GM12878 (cell line): ENCODE data around the gene TXNIP. TPM values are rescaled to one million over a fixed set of nuclear protein-coding genes. Genes with fewer than 3 reads are reported as not detected.

Source experiments
- ATAC-seq: fragments of 200-7000 bp; cut with Tn5 transposase; 3 replicates; pipeline ENCODE4 v1.9.1; 2020; ENCODE audit warnings: mild to moderate bottlenecking, moderate library complexity
- BruUV-seq: library from RNA; stranded (reverse); fragments of 400-500 nt; replicated peaks from 2 replicates; lab custom pipeline; 2021; lab: Mats Ljungman, UMichigan
- CTCF ChIA-PET: fragments of 300-600 bp; sonication (Branson Sonifier 250); formaldehyde crosslinking; extraction: SDS; loops from one replicate; lab custom pipeline; 2021; ENCODE audit warnings: inconsistent platforms; lab: Yijun Ruan, JAX
- POLR2A ChIA-PET: fragments of 350-600 bp; formaldehyde crosslinking; extraction: SDS; loops from one replicate; lab custom pipeline; 2021; ENCODE audit warnings: inconsistent platforms; lab: Charles Lee
- RAD21 ChIA-PET: fragments of 300-600 bp; sonication (Branson Sonifier 250); formaldehyde crosslinking; loops from one replicate; lab custom pipeline; 2023; ENCODE audit warnings: antibody characterized with exemption; ENCODE audit not compliant: unreplicated experiment; lab: Charles Lee
- SMC1A ChIA-PET: fragments of 300-600 bp; sonication (Branson Sonifier 250); formaldehyde crosslinking; loops from one replicate; lab custom pipeline; 2023; ENCODE audit not compliant: unreplicated experiment, uncharacterized antibody; lab: Charles Lee
- DNase-seq: peaks from one replicate; pipeline ENCODE4 v3.0.0-alpha.2; 2011; ENCODE audit warnings: low read depth, low spot score
- FAIRE-seq: peaks from 3 replicates; lab custom pipeline; 2011; peaks lifted over from hg19 to GRCh38; lab: Jason Lieb, UNC
- H2AFZ ChIP-seq: 2 replicates; pipeline ENCODE4 v1.6.0; 2011; ENCODE audit warnings: low read depth, low read length, control low read depth; ENCODE audit not compliant: control insufficient read depth
- H3K27ac ChIP-seq: 2 replicates; pipeline ENCODE4 v1.5.1; 2011; ENCODE audit warnings: control low read depth; ENCODE audit not compliant: control insufficient read depth, insufficient read depth
- H3K27me3 ChIP-seq, 2 experiments: replicated peaks in 1 of 2; 2 replicates each; pipeline versions ENCODE4 v1.6.0 to v1.6.1; 2011; ENCODE audit warnings: low read length in 1 of 2; ENCODE audit not compliant: control insufficient read depth in 2 of 2, insufficient read depth in 2 of 2
- H3K36me3 ChIP-seq, 2 experiments: 2 replicates each; pipeline ENCODE4 v1.5.1; 2011; ENCODE audit warnings: low read length in 1 of 2; ENCODE audit not compliant: control insufficient read depth in 2 of 2, insufficient read depth in 2 of 2
- H3K4me1 ChIP-seq: 2 replicates; pipeline ENCODE4 v1.6.1; 2011; ENCODE audit warnings: mild to moderate bottlenecking, low read length, moderate library complexity, mixed read lengths; ENCODE audit not compliant: control insufficient read depth, insufficient read depth
- H3K4me2 ChIP-seq: 2 replicates; pipeline ENCODE4 v1.6.0; 2011; ENCODE audit warnings: control low read depth; ENCODE audit not compliant: control insufficient read depth, insufficient read depth
- H3K4me3 ChIP-seq: fragments of 200-600 bp; sonication (generic); 2 replicates; pipeline ENCODE4 v1.5.1; 2016
- H3K79me2 ChIP-seq: 2 replicates; pipeline ENCODE4 v1.6.0; 2011; ENCODE audit warnings: low read length; ENCODE audit not compliant: control insufficient read depth, insufficient read depth
- H3K9ac ChIP-seq: 2 replicates; pipeline ENCODE4 v1.8.0; 2011; ENCODE audit warnings: low read length, control low read depth, mixed read lengths; ENCODE audit not compliant: control insufficient read depth, insufficient read depth
- H3K9me3 ChIP-seq: replicated peaks from 3 replicates; pipeline ENCODE4 v1.5.1; 2011; ENCODE audit warnings: mild to moderate bottlenecking, low read length; ENCODE audit not compliant: control insufficient read depth, insufficient read depth
- H4K20me1 ChIP-seq: 2 replicates; pipeline ENCODE4 v1.6.0; 2011; ENCODE audit not compliant: control insufficient read depth, insufficient read depth
- MTA3 ChIP-seq: IDR thresholded peaks from 2 replicates; pipeline ENCODE4 v1.6.1; 2012; ENCODE audit warnings: low read length, inconsistent platforms, borderline replicate concordance
- PAX5 ChIP-seq: IDR thresholded peaks from 2 replicates; pipeline ENCODE4 v1.6.1; 2011; ENCODE audit warnings: low read depth, low read length, borderline replicate concordance
- SMAD1 ChIP-seq: fragments of 450-650 bp; IDR thresholded peaks from 2 replicates; pipeline ENCODE4 v1.6.1; 2018; ENCODE audit warnings: mild to moderate bottlenecking, low read depth; ENCODE audit not compliant: partially characterized antibody
- SP1 ChIP-seq: IDR thresholded peaks from one replicate; pipeline ENCODE4 v1.6.1; 2011; ENCODE audit warnings: low read depth, low read length
- ZBTB4 ChIP-seq: fragments of 450-650 bp; formaldehyde crosslinking; IDR thresholded peaks from 2 replicates; pipeline ENCODE4 v1.4.0; 2022; ENCODE audit warnings: mild to moderate bottlenecking, moderate library complexity
- ZNF592 ChIP-seq: fragments of 450-650 bp; IDR thresholded peaks from 2 replicates; pipeline ENCODE4 v1.6.1; 2017; ENCODE audit warnings: mild to moderate bottlenecking, moderate library complexity
- WGBS: methylation state at CpG from one replicate; pipeline ENCODE4 v1.1.6; 2016; ENCODE audit warnings: low lambda C conversion rate; ENCODE audit not compliant: insufficient replicate concordance, insufficient coverage; ENCODE audit errors: missing lambda C conversion rate; 5-methylcytosine and 5-hydroxymethylcytosine counted together
- in situ Hi-C: fragments of 300-500 bp; cut with MboI; formaldehyde crosslinking; loops from 9 replicates; pipeline ENCODE4 v1.14.3; 2018; ENCODE audit warnings: mixed read lengths
- intact Hi-C: fragments of 100-400 bp; cut with micrococcal nuclease; formaldehyde crosslinking; loops from one replicate; pipeline ENCODE4 v1.14.2; 2022; ENCODE audit not compliant: unreplicated experiment
- polyA plus RNA-seq, 11 experiments: library from polyadenylated mRNA; depleted of rRNA in 4 of 11; unstranded in 6 of 11; stranded (reverse) in 5 of 11; fragments of >200 nt; fragmentation: Nextera tagmentation in 4 of 11; fragmentation: Illumina TruSeq in 1 of 11; extraction: Ambion mirVana in 4 of 11; extraction: Trizol in 1 of 11; gene quantifications; 1 replicate in 1 of 11; 2 replicates in 10 of 11; pipeline versions ENCODE4 v1.2.1 to v1.2.3, GENCODE V29; 2011 to 2016; ENCODE audit warnings: inconsistent platforms in 2 of 11, missing spikeins in 2 of 11, low read depth in 1 of 11
- total RNA-seq, 4 experiments: library from RNA; depleted of rRNA in 3 of 4; stranded (reverse); fragments of >200 nt in 3 of 4; fragmentation: Illumina TruSeq in 1 of 4; extraction: Trizol in 1 of 4; gene quantifications; 2 replicates each; pipeline versions ENCODE4 v1.2.1 to v1.2.3, GENCODE V29; 2013 to 2021

TXNIP gene
- total and polyA plus RNA-seq, 10 of the 15 experiments (the other 5 are each of a cell fraction or from before 2014, with no cell fraction given) = 48.7 to 133 (median 107) TPM

GRCh38 chr1:145975216-145975615, 21.2 kb downstream of the TXNIP start:
- SMC1A ChIA-PET = interaction anchor here (6.7 to 10.9 kb wide), 3 partner anchors 10 to 34 kb away, joined by 93 to 244 read pairs (median 180); partner anchors contain the start of genes ANKRD34A, POLR3GL and TXNIP
- RAD21 ChIA-PET = interaction anchor here (7.9 kb wide), 1 partner anchor 10 kb away, joined by 100 read pairs; the partner anchor contains the start of genes ANKRD34A and POLR3GL
- DNase-seq (no peak), FAIRE-seq (no peak), ATAC-seq (no peak)
- Histone ChIP-seq H3K27me3 (no peaks in the 10 kb centered on the region), H4K20me1 (no peaks in the 10 kb centered on the region), H3K9me3 (no peaks in the 10 kb centered on the region), H3K4me2 (no peak overlapping the region), H2AFZ (no peak overlapping the region), H3K27ac (no peak overlapping the region), H3K9ac (no peak overlapping the region), H3K79me2 (no peaks in the 10 kb centered on the region), H3K4me1 (peaks cover 29% of the 10 kb centered on the region), H3K4me3 (no peak overlapping the region), H3K36me3 (no peaks in the 10 kb centered on the region)
- in situ Hi-C loops (no loop called here), intact Hi-C loops (no loop called here)
- POLR2A ChIA-PET = interaction anchor here (6.5 kb wide), 1 partner anchor 11 kb away, joined by 102 read pairs; the partner anchor contains the start of genes ANKRD34A and POLR3GL
- no peak for TF ChIP-seq SP1
- no peak for TF ChIP-seq MTA3
- no peak for TF ChIP-seq ZNF592
- TF ChIP-seq ZBTB4 (CRISPR knock-in tag) = no peak
- TF ChIP-seq PAX5 = no peak
- TF ChIP-seq SMAD1 = no peak
- WGBS = 96% methylated on average over 4 of the region's 4 CpGs
- CTCF ChIA-PET = interaction anchor here (5.6 to 8.5 kb wide), 2 partner anchors 11 to 35 kb away, joined by 65 to 361 read pairs; partner anchors contain the start of genes ANKRD34A and POLR3GL
- no TSS peak for BruUV-seq
